ENCODE data around the gene AFAP1L2.

The AFAP1L2 gene

GRCh38 chr10:114357515-114357996 lies 46.7 kb downstream of the AFAP1L2 start:
- no peak overlapping the region for H3K4me3 ChIP-seq (ENCODE audit: control insufficient read depth, low read depth, low read length)
- no peak for DNase-seq (ENCODE audit: low read depth)
- no peak for TF ChIP-seq CTCF (conservative IDR thresholded peaks at IDR 0.05; ENCODE audit: control insufficient read depth, insufficient read depth, low read depth, low read length)

- no peak for TF ChIP-seq CTCF (conservative IDR thresholded peaks at IDR 0.05; ENCODE audit: control insufficient read depth, insufficient read depth, low read depth, low read length)
- DNase-seq (ENCODE audit: low read depth), result peak; percentile 59
- no peak overlapping the region for H3K4me3 ChIP-seq (ENCODE audit: control insufficient read depth, low read depth, low read length)
Observed at GRCh38 chr10:114356751-114357514, 47.4 kb downstream of the AFAP1L2 start.

GRCh38 chr10:114356126-114356525 lies 48.2 kb downstream of the AFAP1L2 start:
- TF ChIP-seq CTCF (conservative IDR thresholded peaks at IDR 0.05; ENCODE audit: control insufficient read depth, insufficient read depth, low read depth, low read length), result no peak
- DNase-seq (ENCODE audit: low read depth), result no peak

GRCh38 chr10:114353383-114353782 lies 50.9 kb downstream of the AFAP1L2 start:
- TF ChIP-seq CTCF (conservative IDR thresholded peaks at IDR 0.05; ENCODE audit: control insufficient read depth, insufficient read depth, low read depth, low read length), result no peak
- no peak overlapping the region for H3K4me3 ChIP-seq (ENCODE audit: control insufficient read depth, low read depth, low read length)
- no peak for DNase-seq (ENCODE audit: low read depth)

More at GRCh38 chr10:114356126-114356525, 48.2 kb downstream of the AFAP1L2 start:
- no peak overlapping the region for H3K4me3 ChIP-seq (ENCODE audit: control insufficient read depth, low read depth, low read length)

GRCh38 chr10:114352653-114353298 lies 51.5 kb downstream of the AFAP1L2 start:
- TF ChIP-seq CTCF (conservative IDR thresholded peaks at IDR 0.05; ENCODE audit: control insufficient read depth, insufficient read depth, low read depth, low read length), result no peak
- no peak for DNase-seq (ENCODE audit: low read depth)
- H3K4me3 ChIP-seq (ENCODE audit: control insufficient read depth, low read depth, low read length), result no peak overlapping the region

GRCh38 chr10:114350751-114351150 lies 53.6 kb downstream of the AFAP1L2 start:
- TF ChIP-seq CTCF (conservative IDR thresholded peaks at IDR 0.05; ENCODE audit: control insufficient read depth, insufficient read depth, low read depth, low read length), result no peak
- H3K4me3 ChIP-seq (ENCODE audit: control insufficient read depth, low read depth, low read length), result no peak overlapping the region
- DNase-seq (ENCODE audit: low read depth), result no peak
